Measurements from ENCODE around the gene OPRM1.
"Not testable (repeated sequence)": the region's sequence is repeated elsewhere in the genome, so short reads cannot be mapped to it uniquely, and the experiment has no call there.

The OPRM1 gene

GRCh38 chr6:154156135-154156896 lies 117.3 kb downstream of the OPRM1 start:
- DNase-seq, result no peak

- no peak for DNase-seq
These were observed 118.0 kb downstream of the OPRM1 start for GRCh38 chr6:154157082-154157481.

- no peak for DNase-seq
These were observed 118.7 kb downstream of the OPRM1 start for GRCh38 chr6:154157706-154158105.

- no peak for DNase-seq
These were observed 120.1 kb downstream of the OPRM1 start for GRCh38 chr6:154159126-154159525.

GRCh38 chr6:154161689-154162088 lies 122.6 kb downstream of the OPRM1 start:
- no peak for DNase-seq

- no peak for DNase-seq
These were observed 125.4 kb downstream of the OPRM1 start for GRCh38 chr6:154164397-154164796.

- no peak for DNase-seq
These were observed 126.4 kb downstream of the OPRM1 start for GRCh38 chr6:154165478-154165877.

- no peak for DNase-seq
These were observed 127.1 kb downstream of the OPRM1 start for GRCh38 chr6:154166140-154166539.

GRCh38 chr6:154167126-154167525 lies 128.1 kb downstream of the OPRM1 start:
- no peak for DNase-seq

- no peak for DNase-seq
These were observed 130.3 kb downstream of the OPRM1 start for GRCh38 chr6:154169193-154169847.

- no peak for DNase-seq
These were observed 131.1 kb downstream of the OPRM1 start for GRCh38 chr6:154170106-154170505.

GRCh38 chr6:154172393-154172792 lies 133.4 kb downstream of the OPRM1 start:
- not testable (repeated sequence) for DNase-seq

GRCh38 chr6:154179434-154179833 lies 140.4 kb downstream of the OPRM1 start:
- DNase-seq, result no peak

- DNase-seq, result no peak
These were observed 148.2 kb downstream of the OPRM1 start for GRCh38 chr6:154187203-154187602.

GRCh38 chr6:154187714-154188113 lies 148.7 kb downstream of the OPRM1 start:
- no peak for DNase-seq

GRCh38 chr6:154196333-154196885 lies 157.4 kb downstream of the OPRM1 start:
- no peak for DNase-seq

GRCh38 chr6:154197196-154197860 lies 158.3 kb downstream of the OPRM1 start:
- no peak for DNase-seq

- not testable (repeated sequence) for DNase-seq
These were observed 162.6 kb downstream of the OPRM1 start for GRCh38 chr6:154201688-154202087.

GRCh38 chr6:154202339-154202738 lies 163.3 kb downstream of the OPRM1 start:
- DNase-seq, result no peak

GRCh38 chr6:154202958-154203357 lies 163.9 kb downstream of the OPRM1 start:
- no peak for DNase-seq

- no peak for DNase-seq
These were observed 167.1 kb downstream of the OPRM1 start for GRCh38 chr6:154206141-154206540.

- no peak for DNase-seq
These were observed 168.0 kb downstream of the OPRM1 start for GRCh38 chr6:154206996-154207395.

- DNase-seq, result no peak
These were observed 170.5 kb downstream of the OPRM1 start for GRCh38 chr6:154209555-154209954.

GRCh38 chr6:154210678-154211077 lies 171.6 kb downstream of the OPRM1 start:
- DNase-seq, result no peak

Data from NCI-H2171 (cell line).